RWPE2 (cell line): ENCODE results near the gene NCOA7.

ENCODE experiments used
- ATAC-seq: fragments of 200-7000 bp; cut with Tn5 transposase; 3 replicates; pipeline ENCODE4 v1.9.1; 2021; ENCODE audit warnings: low read depth
- DNase-seq: peaks from one replicate; pipeline ENCODE4 v3.0.0-alpha.2; 2020; ENCODE audit warnings: low spot score
- H3K27ac ChIP-seq: fragments of 450-650 bp; 2 replicates; pipeline ENCODE4 v1.5.1; 2017; ENCODE audit warnings: mild to moderate bottlenecking; ENCODE audit not compliant: poor library complexity, severe bottlenecking
- H3K27me3 ChIP-seq: fragments of 250-450 bp; sonication (Bioruptor Pico); 2 replicates; pipeline ENCODE4 v1.5.1; 2021; ENCODE audit warnings: mild to moderate bottlenecking, moderate library complexity; ENCODE audit not compliant: insufficient read depth, poor library complexity, severe bottlenecking
- H3K36me3 ChIP-seq: fragments of 250-450 bp; sonication (Bioruptor Pico); 2 replicates; pipeline ENCODE4 v1.5.1; 2020; ENCODE audit warnings: low read depth, mild to moderate bottlenecking, moderate library complexity
- H3K4me1 ChIP-seq: fragments of 250-450 bp; sonication (Bioruptor Pico); 2 replicates; pipeline ENCODE4 v1.5.1; 2021; ENCODE audit warnings: mild to moderate bottlenecking, moderate library complexity; ENCODE audit not compliant: insufficient read depth, poor library complexity, severe bottlenecking
- H3K4me3 ChIP-seq: fragments of 250-450 bp; sonication (Bioruptor Pico); 2 replicates; pipeline ENCODE4 v1.5.1; 2021; ENCODE audit warnings: mild to moderate bottlenecking, moderate library complexity; ENCODE audit not compliant: severe bottlenecking
- H3K9me3 ChIP-seq: fragments of 250-450 bp; sonication (Bioruptor Pico); 2 replicates; pipeline ENCODE4 v1.5.1; 2021; ENCODE audit warnings: mild to moderate bottlenecking, moderate library complexity; ENCODE audit not compliant: severe bottlenecking
- TF ChIP-seq, protein P1 (sequence below): fragments of 450-650 bp; IDR thresholded peaks from one replicate; pipeline ENCODE4 v1.5.1; 2017; ENCODE audit warnings: mild to moderate bottlenecking, moderate library complexity; ENCODE audit not compliant: poor library complexity, severe bottlenecking

NCOA7 gene

DNA sequence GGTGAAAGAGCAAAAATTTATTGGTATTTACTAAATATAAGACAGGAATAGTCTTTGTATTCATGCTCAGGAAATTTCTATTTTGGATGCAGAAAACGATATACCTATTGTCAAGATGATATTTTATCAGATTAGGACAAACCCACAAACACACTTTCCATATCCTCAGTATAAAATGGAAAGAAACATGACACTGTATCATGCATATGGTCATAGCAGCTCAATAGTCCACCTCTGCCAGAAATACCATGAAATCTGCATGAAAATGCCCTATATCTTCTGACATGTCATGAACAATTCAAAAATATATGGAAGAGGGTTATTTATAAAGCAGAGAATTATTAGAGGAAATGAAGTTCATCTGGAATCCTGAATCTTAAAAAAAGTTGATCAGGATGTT lies 154.1 kb downstream of the NCOA7 start:
- H3K27me3 ChIP-seq = no peaks in the 10 kb centered on the region
- H3K9me3 ChIP-seq = no peaks in the 10 kb centered on the region
- no peaks in the 10 kb centered on the region for H3K36me3 ChIP-seq
- peak overlapping the region; percentile 79 for H3K27ac ChIP-seq
- ATAC-seq (no peak), DNase-seq (no peak)
- peaks cover 72% of the 10 kb centered on the region for H3K4me1 ChIP-seq
- H3K4me3 ChIP-seq = no peak overlapping the region
- TF ChIP-seq, protein P1, sequence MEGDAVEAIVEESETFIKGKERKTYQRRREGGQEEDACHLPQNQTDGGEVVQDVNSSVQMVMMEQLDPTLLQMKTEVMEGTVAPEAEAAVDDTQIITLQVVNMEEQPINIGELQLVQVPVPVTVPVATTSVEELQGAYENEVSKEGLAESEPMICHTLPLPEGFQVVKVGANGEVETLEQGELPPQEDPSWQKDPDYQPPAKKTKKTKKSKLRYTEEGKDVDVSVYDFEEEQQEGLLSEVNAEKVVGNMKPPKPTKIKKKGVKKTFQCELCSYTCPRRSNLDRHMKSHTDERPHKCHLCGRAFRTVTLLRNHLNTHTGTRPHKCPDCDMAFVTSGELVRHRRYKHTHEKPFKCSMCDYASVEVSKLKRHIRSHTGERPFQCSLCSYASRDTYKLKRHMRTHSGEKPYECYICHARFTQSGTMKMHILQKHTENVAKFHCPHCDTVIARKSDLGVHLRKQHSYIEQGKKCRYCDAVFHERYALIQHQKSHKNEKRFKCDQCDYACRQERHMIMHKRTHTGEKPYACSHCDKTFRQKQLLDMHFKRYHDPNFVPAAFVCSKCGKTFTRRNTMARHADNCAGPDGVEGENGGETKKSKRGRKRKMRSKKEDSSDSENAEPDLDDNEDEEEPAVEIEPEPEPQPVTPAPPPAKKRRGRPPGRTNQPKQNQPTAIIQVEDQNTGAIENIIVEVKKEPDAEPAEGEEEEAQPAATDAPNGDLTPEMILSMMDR = no peak

DNA sequence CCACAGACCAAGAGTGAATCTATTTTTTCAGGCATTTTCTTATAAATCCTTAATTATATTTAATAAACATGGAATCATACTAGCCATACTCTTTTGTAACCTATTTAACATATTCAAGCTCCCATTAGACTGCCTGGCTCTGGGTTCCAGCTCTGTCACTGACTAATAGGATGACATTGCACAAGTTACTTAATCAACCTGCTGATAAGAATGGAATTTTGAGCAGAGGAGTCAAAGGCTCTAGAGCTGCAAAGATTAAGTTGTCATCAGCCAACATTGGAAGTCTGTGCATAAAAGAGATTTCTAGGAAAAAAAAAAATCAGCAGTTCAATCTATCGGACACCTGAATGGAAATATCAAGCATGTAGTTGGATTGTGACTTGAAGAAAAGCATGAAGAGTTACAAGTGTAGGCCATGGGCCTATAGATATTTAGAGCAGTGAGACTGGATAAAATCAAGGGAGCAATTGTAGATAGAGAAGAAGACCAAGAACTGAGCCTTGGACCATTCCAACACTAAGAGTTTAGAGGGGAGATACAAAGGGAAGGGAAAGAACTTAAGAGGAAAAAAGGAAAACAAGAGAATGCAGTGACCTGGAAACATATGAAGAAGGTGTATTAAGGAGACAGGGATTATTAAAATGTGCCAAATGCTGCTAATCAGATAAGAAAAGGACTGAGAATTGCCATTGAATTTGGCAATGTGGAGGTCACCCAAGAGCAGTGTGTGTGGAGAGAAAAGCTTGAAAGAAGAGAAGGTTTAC lies 154.8 kb downstream of the NCOA7 start:
- Histone ChIP-seq H3K4me1 (peaks cover 75% of the 10 kb centered on the region), H3K27me3 (no peaks in the 10 kb centered on the region), H3K4me3 (no peak overlapping the region), H3K36me3 (no peaks in the 10 kb centered on the region), H3K9me3 (no peaks in the 10 kb centered on the region), H3K27ac (peak overlapping the region; percentile 79)
- DNase-seq = no peak
- no peak for ATAC-seq
- TF ChIP-seq, protein P1 = no peak

DNA sequence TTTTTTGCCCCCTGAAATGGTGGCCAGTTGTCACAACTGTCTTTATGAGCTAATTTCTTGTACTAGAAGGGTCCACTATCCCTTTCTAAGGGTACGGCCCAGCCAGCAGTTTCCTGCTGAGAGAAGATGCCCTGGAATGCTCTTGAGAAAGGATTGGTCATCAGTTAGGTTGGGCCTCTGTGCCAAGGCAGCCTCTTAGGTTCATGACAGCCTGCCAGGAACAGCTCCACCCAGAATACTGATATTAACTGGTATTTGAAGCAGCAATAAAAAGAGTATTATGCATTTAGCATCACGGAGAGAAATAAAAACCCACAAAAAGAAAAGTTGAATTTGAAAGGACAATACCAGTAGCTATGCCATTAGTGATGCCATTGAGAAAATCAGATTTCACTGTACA lies 156.9 kb downstream of the NCOA7 start:
- Histone ChIP-seq H3K4me1 (peaks cover 61% of the 10 kb centered on the region), H3K4me3 (no peak overlapping the region), H3K36me3 (no peaks in the 10 kb centered on the region), H3K9me3 (no peaks in the 10 kb centered on the region), H3K27me3 (no peaks in the 10 kb centered on the region), H3K27ac (peak overlapping the region; percentile 79)
- peak; percentile 54 for ATAC-seq
- DNase-seq = no peak
- TF ChIP-seq, protein P1 = no peak

DNA sequence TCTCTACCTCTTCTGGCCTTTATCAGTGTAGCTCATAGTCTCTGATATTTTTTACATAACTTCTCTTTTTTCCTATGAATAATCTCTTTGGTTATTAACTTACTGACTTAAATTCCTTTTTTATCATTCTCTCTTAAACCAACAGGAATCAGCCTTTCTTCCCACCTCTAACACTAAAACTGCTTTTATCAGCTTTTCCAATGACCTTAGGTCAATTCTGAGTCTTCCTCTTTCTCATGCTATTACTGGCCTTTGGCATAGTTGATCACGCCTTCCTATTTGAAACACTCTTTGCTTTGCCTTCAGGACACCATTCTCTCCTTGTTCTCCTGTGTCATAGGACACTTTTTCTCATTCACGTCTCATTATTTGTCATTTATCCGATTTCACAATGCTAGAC lies 157.7 kb downstream of the NCOA7 start:
- TF ChIP-seq, protein P1 = no peak
- Histone ChIP-seq H3K36me3 (no peaks in the 10 kb centered on the region), H3K27me3 (no peaks in the 10 kb centered on the region), H3K9me3 (no peaks in the 10 kb centered on the region), H3K4me3 (no peak overlapping the region), H3K27ac (peak overlapping the region; percentile 79), H3K4me1 (peaks cover 53% of the 10 kb centered on the region)
- no peak for DNase-seq
- ATAC-seq = no peak

DNA sequence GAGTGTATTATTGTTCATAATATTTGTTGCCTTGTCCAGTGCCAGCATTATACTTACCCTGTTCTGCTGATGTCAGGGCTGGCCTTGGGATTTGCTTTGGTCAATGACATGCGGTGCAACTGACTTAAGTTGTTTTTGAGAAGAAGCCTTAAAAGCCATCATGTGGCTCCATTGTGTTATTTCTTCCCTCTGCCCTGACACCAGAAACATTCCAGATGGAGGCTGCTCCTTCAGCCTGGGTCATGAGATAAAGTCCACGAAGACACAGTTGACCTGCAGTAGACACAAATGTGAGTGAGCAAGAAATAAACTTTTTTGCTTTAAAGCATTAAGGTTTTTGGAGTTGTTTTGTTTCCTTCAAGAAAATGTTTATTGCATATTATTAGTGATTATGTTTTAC lies 158.3 kb downstream of the NCOA7 start:
- ATAC-seq (no peak), DNase-seq (no peak)
- H3K27me3 ChIP-seq = no peaks in the 10 kb centered on the region
- peaks cover 52% of the 10 kb centered on the region for H3K4me1 ChIP-seq
- H3K27ac ChIP-seq = no peak overlapping the region
- no peak overlapping the region for H3K4me3 ChIP-seq
- H3K9me3 ChIP-seq = no peaks in the 10 kb centered on the region
- no peaks in the 10 kb centered on the region for H3K36me3 ChIP-seq
- TF ChIP-seq, protein P1 = no peak
